IMR-90 (cell line): ENCODE data around the gene NTRK2.

Source experiments
- CHD1 ChIP-seq: IDR thresholded peaks from 2 replicates; pipeline ENCODE4 v1.6.1; 2012; ENCODE audit warnings: low read depth, low read length, improper control_type of control experiment
- CTCF ChIP-seq: conservative IDR thresholded peaks from 2 replicates; pipeline ENCODE4 v1.5.1; 2012; ENCODE audit warnings: mild to moderate bottlenecking, low read depth, low read length, improper control_type of control experiment
- FOS ChIP-seq: fragments of 150-350 bp; IDR thresholded peaks from 2 replicates; pipeline ENCODE4 v1.6.1; 2016; ENCODE audit warnings: low read depth, low read length
- MXI1 ChIP-seq: IDR thresholded peaks from 2 replicates; pipeline ENCODE4 v1.6.1; 2012; ENCODE audit warnings: low read depth, mild to moderate bottlenecking, low read length, moderate library complexity, borderline replicate concordance
- POLR2A ChIP-seq: IDR thresholded peaks from 2 replicates; pipeline ENCODE4 v1.6.1; 2012; ENCODE audit warnings: mild to moderate bottlenecking, low read depth, low read length
- RAD21 ChIP-seq: IDR thresholded peaks from 2 replicates; pipeline ENCODE4 v1.6.1; 2012; ENCODE audit warnings: low read length, improper control_type of control experiment
- USF2 ChIP-seq: fragments of 150-350 bp; IDR thresholded peaks from 2 replicates; pipeline ENCODE4 v1.6.1; 2017; ENCODE audit warnings: mild to moderate bottlenecking, antibody characterized with exemption, low read length, low read depth

- no peak for TF ChIP-seq CTCF
- TF ChIP-seq RAD21: no peak
- no peak for TF ChIP-seq USF2
- no peak for TF ChIP-seq CHD1
- TF ChIP-seq FOS: no peak
- TF ChIP-seq MXI1: no peak
- no peak for TF ChIP-seq POLR2A
These were observed 338.2 kb downstream of the NTRK2 start for GRCh38 chr9:85007748-85008147.
